Sigmoid colon (tissue), 4 donors: ENCODE data around the gene C1RL.

ENCODE experiments used
- EP300 ChIP-seq, 4 donors: sonication (generic); formaldehyde crosslinking; IDR thresholded peaks; one replicate each; pipeline ENCODE4 v1.6.1; 2017; ENCODE audit warnings: antibody characterized with exemption in 4 of 4
- POLR2A ChIP-seq, 2 donors: fragments of 450-650 bp; IDR thresholded peaks; one replicate each; pipeline ENCODE4 v1.6.1; 2016; ENCODE audit warnings: antibody characterized with exemption in 2 of 2, mild to moderate bottlenecking in 2 of 2, moderate library complexity in 2 of 2
- TF ChIP-seq, protein P1 (sequence below), 4 experiments: fragments of 450-650 bp in 3 of 4; fragments of 200-600 bp in 1 of 4; IDR thresholded peaks; one replicate each; pipeline ENCODE4 v1.5.1; 2016 to 2019; ENCODE audit warnings: antibody characterized with exemption in 4 of 4, mild to moderate bottlenecking in 3 of 4, moderate library complexity in 2 of 4

DNA sequence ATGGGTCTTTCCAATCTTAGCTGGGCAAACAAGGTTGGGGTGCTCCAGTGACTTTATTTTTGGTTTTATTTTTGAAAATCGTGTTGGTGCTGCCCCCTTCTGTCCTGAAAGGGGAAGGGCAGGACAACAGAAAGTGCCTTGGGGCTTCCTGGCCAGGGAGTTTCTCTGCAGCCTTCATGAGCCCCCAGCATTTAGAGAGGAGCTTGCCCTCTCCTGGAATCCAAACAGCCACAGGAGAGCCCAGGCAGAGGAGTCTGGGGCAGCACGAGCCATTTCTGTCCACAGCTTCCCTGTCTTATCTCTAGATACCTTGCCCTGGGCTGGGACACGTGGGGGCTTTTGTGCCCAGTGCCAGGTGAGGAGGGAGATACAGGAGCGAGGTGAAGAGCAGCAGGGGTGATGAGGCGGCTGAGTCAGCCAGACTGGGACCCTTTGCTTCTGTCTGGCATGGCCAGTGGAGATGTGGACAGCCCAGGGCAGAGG lies 4.4 kb upstream of the C1RL start:
- TF ChIP-seq, protein P1, sequence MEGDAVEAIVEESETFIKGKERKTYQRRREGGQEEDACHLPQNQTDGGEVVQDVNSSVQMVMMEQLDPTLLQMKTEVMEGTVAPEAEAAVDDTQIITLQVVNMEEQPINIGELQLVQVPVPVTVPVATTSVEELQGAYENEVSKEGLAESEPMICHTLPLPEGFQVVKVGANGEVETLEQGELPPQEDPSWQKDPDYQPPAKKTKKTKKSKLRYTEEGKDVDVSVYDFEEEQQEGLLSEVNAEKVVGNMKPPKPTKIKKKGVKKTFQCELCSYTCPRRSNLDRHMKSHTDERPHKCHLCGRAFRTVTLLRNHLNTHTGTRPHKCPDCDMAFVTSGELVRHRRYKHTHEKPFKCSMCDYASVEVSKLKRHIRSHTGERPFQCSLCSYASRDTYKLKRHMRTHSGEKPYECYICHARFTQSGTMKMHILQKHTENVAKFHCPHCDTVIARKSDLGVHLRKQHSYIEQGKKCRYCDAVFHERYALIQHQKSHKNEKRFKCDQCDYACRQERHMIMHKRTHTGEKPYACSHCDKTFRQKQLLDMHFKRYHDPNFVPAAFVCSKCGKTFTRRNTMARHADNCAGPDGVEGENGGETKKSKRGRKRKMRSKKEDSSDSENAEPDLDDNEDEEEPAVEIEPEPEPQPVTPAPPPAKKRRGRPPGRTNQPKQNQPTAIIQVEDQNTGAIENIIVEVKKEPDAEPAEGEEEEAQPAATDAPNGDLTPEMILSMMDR (IDR thresholded peaks at IDR 0.05) = peak; percentile 59 to 84 (median 80)
- no peak for TF ChIP-seq POLR2A (IDR thresholded peaks at IDR 0.05)
- TF ChIP-seq EP300 (IDR thresholded peaks at IDR 0.05) = no peak
